Measurements from ENCODE around the gene TGFBR2. TPM values are rescaled to one million over a fixed set of nuclear protein-coding genes. Genes with fewer than 3 reads are reported as not detected.

The TGFBR2 gene
- polyA plus RNA-seq, 3 donors: 46.6 to 60.3 (median 57.0) TPM

DNA sequence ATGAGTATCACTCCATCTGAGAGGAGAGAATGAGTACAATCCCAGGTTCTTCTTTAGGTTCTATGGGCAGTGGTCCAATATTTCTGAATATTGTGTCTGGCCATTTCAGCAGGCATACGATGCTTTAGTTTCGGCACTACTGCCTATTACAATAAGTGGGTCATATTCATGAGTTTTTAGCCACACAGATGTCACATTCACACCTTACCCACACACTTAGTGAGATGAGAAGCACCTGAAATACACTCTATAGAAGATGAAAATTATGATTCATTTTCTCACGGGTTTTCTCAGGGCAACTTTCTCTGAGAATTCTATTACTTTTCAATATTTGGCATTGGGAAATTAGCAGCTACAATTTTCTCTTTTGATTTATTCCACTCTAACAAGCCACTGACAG is 132.2 kb downstream of the TGFBR2 start:
- TF ChIP-seq CTCF (IDR thresholded peaks at IDR 0.05): no peak
- Mint-ChIP-seq H3K4me3 (no peak overlapping the region), H3K4me1 (peaks cover 7% of the 10 kb centered on the region), H3K27ac (no peak overlapping the region), H3K36me3 (no peaks in the 10 kb centered on the region), H3K9me3 (peaks cover 0 to 2% (median 0%) of the 10 kb centered on the region in 7 donors), H3K27me3 (ENCODE audit: low read depth in 3 of 3) (peaks cover 0 to 2% (median 0%) of the 10 kb centered on the region in 3 donors)
- no peak for DNase-seq
- H3K36me3 ChIP-seq (replicated peaks in 1 of 2; ENCODE audit: control insufficient read depth in 1 of 2, insufficient read depth in 2 of 2, low read length in 2 of 2): no peaks in the 10 kb centered on the region
- no peak overlapping the region for H3K9ac ChIP-seq (ENCODE audit: insufficient read depth, low read length, poor library complexity, severe bottlenecking)
- no peaks in the 10 kb centered on the region for H3K27me3 ChIP-seq (ENCODE audit: control insufficient read depth in 2 of 2, insufficient read depth in 2 of 2, low read length in 2 of 2)
- H3K27ac ChIP-seq (ENCODE audit: low read depth in 1 of 2, low read length in 2 of 2): no peak overlapping the region
- no peak overlapping the region for H3K4me2 ChIP-seq (replicated peaks; ENCODE audit: extremely low read depth, low read length, poor library complexity, severe bottlenecking)
- H3K9me3 ChIP-seq (replicated peaks in 1 of 2; ENCODE audit: control insufficient read depth in 1 of 2, insufficient read depth in 1 of 2, low read length in 2 of 2): no peaks in the 10 kb centered on the region
- no peaks in the 10 kb centered on the region for H4K20me1 ChIP-seq (ENCODE audit: insufficient read depth, low read length)
- no peak overlapping the region for H3K4me3 ChIP-seq (replicated peaks in 1 of 3; ENCODE audit: low read depth in 2 of 3, low read length in 3 of 3)
- H2AFZ ChIP-seq (ENCODE audit: insufficient read depth, low read depth, low read length, poor library complexity, severe bottlenecking): no peak overlapping the region
- no peaks in the 10 kb centered on the region for H3K4me1 ChIP-seq (ENCODE audit: control insufficient read depth in 1 of 2, insufficient read depth in 2 of 2, low read length in 2 of 2)
- intact Hi-C loops (cut with micrococcal nuclease): no loop called here
- no peaks in the 10 kb centered on the region for H3K79me2 ChIP-seq (ENCODE audit: insufficient read depth, low read length)
- WGBS (ENCODE audit: insufficient coverage): no CpG with 5 or more reads among the region's 3 CpGs

- no peaks in the 10 kb centered on the region for H3K9me3 ChIP-seq (replicated peaks in 1 of 2; ENCODE audit: control insufficient read depth in 1 of 2, insufficient read depth in 1 of 2, low read length in 2 of 2)
- WGBS (ENCODE audit: insufficient coverage): no CpG with 5 or more reads among the region's 2 CpGs
- intact Hi-C loops (cut with micrococcal nuclease): no loop called here
- H3K4me1 ChIP-seq (ENCODE audit: control insufficient read depth in 1 of 2, insufficient read depth in 2 of 2, low read length in 2 of 2): no peaks in the 10 kb centered on the region
- H3K79me2 ChIP-seq (ENCODE audit: insufficient read depth, low read length): no peaks in the 10 kb centered on the region
- no peak overlapping the region for H3K27ac ChIP-seq (ENCODE audit: low read depth in 1 of 2, low read length in 2 of 2)
- H3K27ac Mint-ChIP-seq: no peak overlapping the region
- no peak for TF ChIP-seq CTCF (IDR thresholded peaks at IDR 0.05)
- H2AFZ ChIP-seq (ENCODE audit: insufficient read depth, low read depth, low read length, poor library complexity, severe bottlenecking): no peak overlapping the region
- H3K4me1 Mint-ChIP-seq: peaks cover 9% of the 10 kb centered on the region
- H3K9ac ChIP-seq (ENCODE audit: insufficient read depth, low read length, poor library complexity, severe bottlenecking): no peak overlapping the region
- H3K27me3 ChIP-seq (ENCODE audit: control insufficient read depth in 2 of 2, insufficient read depth in 2 of 2, low read length in 2 of 2): no peaks in the 10 kb centered on the region
- H3K4me3 ChIP-seq (replicated peaks in 1 of 3; ENCODE audit: low read depth in 2 of 3, low read length in 3 of 3): no peak overlapping the region
- H3K36me3 ChIP-seq (replicated peaks in 1 of 2; ENCODE audit: control insufficient read depth in 1 of 2, insufficient read depth in 2 of 2, low read length in 2 of 2): no peaks in the 10 kb centered on the region
- no peak for DNase-seq
- no peaks in the 10 kb centered on the region for H4K20me1 ChIP-seq (ENCODE audit: insufficient read depth, low read length)
- H3K4me3 Mint-ChIP-seq: no peak overlapping the region
- H3K27me3 Mint-ChIP-seq (ENCODE audit: low read depth in 3 of 3): peaks cover 0 to 3% (median 1%) of the 10 kb centered on the region in 3 donors
- no peaks in the 10 kb centered on the region for H3K36me3 Mint-ChIP-seq
- no peak overlapping the region for H3K4me2 ChIP-seq (replicated peaks; ENCODE audit: extremely low read depth, low read length, poor library complexity, severe bottlenecking)
- H3K9me3 Mint-ChIP-seq: no peaks in the 10 kb centered on the region
These were observed 135.5 kb downstream of the TGFBR2 start for GRCh38 chr3:30741889-30742288.

All from CD14-positive monocyte (primary cell).